Sigmoid colon (tissue), 7 donors: ENCODE data around the gene SLC5A4. TPM values are rescaled to one million over a fixed set of nuclear protein-coding genes. Genes with fewer than 3 reads are reported as not detected.

ENCODE experiments used
- DNase-seq: peaks from one replicate; pipeline ENCODE4 v3.0.0-alpha.2; 2019
- H3K27ac ChIP-seq, 4 donors: fragments of 200-600 bp; sonication (generic); one replicate each; pipeline ENCODE4 v1.5.1; 2016 to 2019; ENCODE audit warnings: mild to moderate bottlenecking in 1 of 4
- H3K27me3 ChIP-seq, 3 donors: fragments of 200-600 bp; sonication (generic); one replicate each; pipeline ENCODE4 v1.5.1; 2019; ENCODE audit warnings: mild to moderate bottlenecking in 1 of 3
- H3K36me3 ChIP-seq, 4 donors: fragments of 200-600 bp; sonication (generic); one replicate each; pipeline ENCODE4 v1.5.1; 2016 to 2019
- H3K4me1 ChIP-seq, 4 donors: fragments of 200-600 bp; sonication (generic); one replicate each; pipeline ENCODE4 v1.5.1; 2017 to 2019
- H3K4me3 ChIP-seq, 4 donors: fragments of 200-600 bp; sonication (generic); one replicate each; pipeline ENCODE4 v1.5.1; 2017 to 2019; ENCODE audit warnings: mild to moderate bottlenecking in 2 of 4, moderate library complexity in 1 of 4
- H3K9me3 ChIP-seq, 4 donors: fragments of 200-600 bp in 3 of 4; sonication (generic) in 3 of 4; one replicate each; pipeline versions ENCODE4 v1.5.1 to v1.6.1; 2013 to 2019
- EP300 ChIP-seq, 4 donors: sonication (generic); formaldehyde crosslinking; IDR thresholded peaks; one replicate each; pipeline ENCODE4 v1.6.1; 2017; ENCODE audit warnings: antibody characterized with exemption in 4 of 4
- POLR2A ChIP-seq, 2 donors: fragments of 450-650 bp; IDR thresholded peaks; one replicate each; pipeline ENCODE4 v1.6.1; 2016; ENCODE audit warnings: antibody characterized with exemption in 2 of 2, mild to moderate bottlenecking in 2 of 2, moderate library complexity in 2 of 2
- POLR2AphosphoS5 ChIP-seq, 4 donors: sonication (generic); formaldehyde crosslinking; IDR thresholded peaks; one replicate each; pipeline ENCODE4 v1.6.1; 2017; ENCODE audit warnings: antibody characterized with exemption in 4 of 4
- WGBS, 2 donors: extraction: QIAGEN DNeasy Blood & Tissue Kit; methylation state at CpG; one replicate each; pipeline ENCODE4 v1.1.7; 2013; 5-methylcytosine and 5-hydroxymethylcytosine counted together
- intact Hi-C: fragments of 100-400 bp; cut with DNase I; formaldehyde crosslinking; loops from one replicate; pipeline ENCODE4 v1.15.1; 2023
- polyA plus RNA-seq, 3 donors: library from polyadenylated mRNA; stranded (reverse); fragments of 200-250 nt; gene quantifications; one replicate each; pipeline ENCODE4 v1.2.3, GENCODE V29; 2013
- total RNA-seq, 4 donors: library from RNA; depleted of rRNA; stranded (reverse); fragments of >200 nt; gene quantifications; one replicate each; pipeline ENCODE4 v1.1.0, GENCODE V29; 2016
- TF ChIP-seq, protein P1 (sequence below), 4 experiments: fragments of 450-650 bp in 3 of 4; fragments of 200-600 bp in 1 of 4; IDR thresholded peaks; one replicate each; pipeline ENCODE4 v1.5.1; 2016 to 2019; ENCODE audit warnings: antibody characterized with exemption in 4 of 4, mild to moderate bottlenecking in 3 of 4, moderate library complexity in 2 of 4
- donor health status: healthy with polysubstance abuse.
- donor health status: Bipolar disorder and iron deficiency.
- donor health status: healthy.

Gene SLC5A4
- total and polyA plus RNA-seq, 7 donors, result 0.16 to 1.1 (median 0.36) TPM; not detected in 4

DNA sequence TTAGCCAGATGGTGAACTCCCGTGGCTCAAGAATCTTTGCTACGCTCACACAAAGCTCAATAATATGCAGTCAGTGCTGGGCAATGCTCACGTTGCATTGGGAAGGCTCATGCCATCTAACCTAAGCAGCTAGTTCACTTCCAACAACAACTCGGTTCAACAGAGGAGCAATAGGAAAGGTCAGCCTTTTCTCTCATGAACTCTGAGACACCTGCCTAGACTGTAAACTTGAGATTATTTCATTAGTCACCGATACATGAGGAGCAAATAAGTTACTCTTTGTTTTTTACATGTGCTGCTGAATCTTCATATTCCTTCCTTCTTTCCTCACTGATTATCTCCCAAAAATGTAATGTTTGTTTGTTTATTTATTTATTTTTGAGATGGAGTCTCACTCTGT, 9.0 kb downstream of the SLC5A4 start:
- no peak for TF ChIP-seq EP300 (IDR thresholded peaks at IDR 0.05)
- no peak for TF ChIP-seq POLR2A (IDR thresholded peaks at IDR 0.05)
- TF ChIP-seq POLR2AphosphoS5 (IDR thresholded peaks at IDR 0.05), result no peak
- intact Hi-C loops, result no loop called here
- Histone ChIP-seq H3K4me3 (no peak overlapping the region), H3K4me1 (no peaks in the 10 kb centered on the region), H3K36me3 (no peaks in the 10 kb centered on the region), H3K9me3 (no peaks in the 10 kb centered on the region), H3K27me3 (no peaks in the 10 kb centered on the region), H3K27ac (no peak overlapping the region)
- 84 to 87% methylated on average over 5 of the region's 5 CpGs for WGBS, 2 donors
- DNase-seq, result no peak

DNA sequence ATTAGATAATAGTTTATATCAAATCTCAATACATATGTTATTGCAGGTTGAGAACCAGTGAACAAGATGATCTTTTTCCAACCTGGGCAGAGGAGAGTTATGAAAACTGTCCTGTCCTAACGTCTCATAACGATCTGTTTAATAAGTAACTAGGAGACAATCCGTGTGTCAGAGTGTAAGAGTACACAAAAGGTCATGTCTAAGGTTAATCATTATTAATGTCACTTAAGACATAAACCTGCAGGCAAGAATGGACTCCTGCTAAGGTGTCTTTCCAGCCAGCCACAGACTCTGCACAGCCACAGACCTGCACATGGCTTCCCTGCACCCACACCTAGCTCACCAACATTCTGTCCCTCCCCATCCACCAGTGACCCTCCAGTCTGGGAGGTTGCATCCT, 10.1 kb downstream of the SLC5A4 start:
- H3K9me3 ChIP-seq, result no peaks in the 10 kb centered on the region
- no peaks in the 10 kb centered on the region for H3K4me1 ChIP-seq
- H3K4me3 ChIP-seq, result no peak overlapping the region
- WGBS, 2 donors, result 13 to 63% methylated on average over 3 of the region's 3 CpGs
- no peak for DNase-seq
- intact Hi-C loops, result no loop called here
- no peak for TF ChIP-seq POLR2A (IDR thresholded peaks at IDR 0.05)
- TF ChIP-seq, protein P1, sequence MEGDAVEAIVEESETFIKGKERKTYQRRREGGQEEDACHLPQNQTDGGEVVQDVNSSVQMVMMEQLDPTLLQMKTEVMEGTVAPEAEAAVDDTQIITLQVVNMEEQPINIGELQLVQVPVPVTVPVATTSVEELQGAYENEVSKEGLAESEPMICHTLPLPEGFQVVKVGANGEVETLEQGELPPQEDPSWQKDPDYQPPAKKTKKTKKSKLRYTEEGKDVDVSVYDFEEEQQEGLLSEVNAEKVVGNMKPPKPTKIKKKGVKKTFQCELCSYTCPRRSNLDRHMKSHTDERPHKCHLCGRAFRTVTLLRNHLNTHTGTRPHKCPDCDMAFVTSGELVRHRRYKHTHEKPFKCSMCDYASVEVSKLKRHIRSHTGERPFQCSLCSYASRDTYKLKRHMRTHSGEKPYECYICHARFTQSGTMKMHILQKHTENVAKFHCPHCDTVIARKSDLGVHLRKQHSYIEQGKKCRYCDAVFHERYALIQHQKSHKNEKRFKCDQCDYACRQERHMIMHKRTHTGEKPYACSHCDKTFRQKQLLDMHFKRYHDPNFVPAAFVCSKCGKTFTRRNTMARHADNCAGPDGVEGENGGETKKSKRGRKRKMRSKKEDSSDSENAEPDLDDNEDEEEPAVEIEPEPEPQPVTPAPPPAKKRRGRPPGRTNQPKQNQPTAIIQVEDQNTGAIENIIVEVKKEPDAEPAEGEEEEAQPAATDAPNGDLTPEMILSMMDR (IDR thresholded peaks at IDR 0.05), result no peak
- no peak for TF ChIP-seq EP300 (IDR thresholded peaks at IDR 0.05)
- no peak for TF ChIP-seq POLR2AphosphoS5 (IDR thresholded peaks at IDR 0.05)
- no peaks in the 10 kb centered on the region for H3K36me3 ChIP-seq
- no peak overlapping the region for H3K27ac ChIP-seq
- no peaks in the 10 kb centered on the region for H3K27me3 ChIP-seq

DNA sequence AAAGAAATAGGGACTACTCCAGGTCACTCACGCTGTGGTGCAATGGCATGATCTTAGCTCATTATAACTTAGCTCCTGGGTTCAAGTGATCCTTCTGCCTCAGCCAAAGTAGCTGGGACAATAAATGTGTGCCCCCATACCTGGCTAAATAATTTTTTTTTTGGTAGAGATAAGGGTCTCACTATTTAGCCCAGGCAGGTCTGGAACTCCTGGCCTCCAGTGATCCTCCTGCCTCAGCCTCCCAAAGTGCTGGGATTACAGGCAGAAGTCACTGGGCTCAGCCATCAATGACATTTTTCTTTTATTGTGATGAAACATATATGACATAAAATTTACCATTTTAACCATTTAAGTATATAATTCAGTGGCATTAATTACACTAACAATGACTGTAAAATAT, 10.6 kb downstream of the SLC5A4 start:
- intact Hi-C loops, result no loop called here
- no peaks in the 10 kb centered on the region for H3K27me3 ChIP-seq
- TF ChIP-seq EP300 (IDR thresholded peaks at IDR 0.05) (no peak), POLR2A (IDR thresholded peaks at IDR 0.05) (no peak), POLR2AphosphoS5 (IDR thresholded peaks at IDR 0.05) (no peak)
- TF ChIP-seq, protein P1 (IDR thresholded peaks at IDR 0.05), result no peak
- H3K27ac ChIP-seq, result no peak overlapping the region
- 98 to 99% methylated on average over 1 of the region's 1 CpG for WGBS, 2 donors
- DNase-seq, result no peak
- H3K4me1 ChIP-seq, result no peaks in the 10 kb centered on the region
- no peaks in the 10 kb centered on the region for H3K9me3 ChIP-seq
- no peak overlapping the region for H3K4me3 ChIP-seq
- H3K36me3 ChIP-seq, result no peaks in the 10 kb centered on the region

DNA sequence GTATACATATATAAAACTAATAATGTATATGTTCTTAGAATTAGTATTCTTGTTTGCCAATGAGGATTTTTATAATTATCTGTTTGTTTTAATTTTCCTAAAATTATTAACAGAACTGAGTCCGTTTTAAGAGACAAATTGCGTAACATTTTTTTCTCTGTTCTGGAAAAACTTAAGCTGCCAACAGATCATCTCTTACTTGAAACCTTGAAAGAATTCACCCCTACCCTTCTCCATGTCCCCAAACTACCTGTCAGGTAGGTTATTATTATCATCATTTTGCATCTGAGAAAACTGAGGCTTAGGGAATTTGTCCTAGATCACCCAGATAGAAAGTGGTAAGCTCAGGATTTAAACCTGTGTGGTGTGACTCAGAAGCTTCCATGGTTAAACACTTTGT, 14.7 kb downstream of the SLC5A4 start:
- Histone ChIP-seq H3K36me3 (no peaks in the 10 kb centered on the region), H3K27ac (no peak overlapping the region), H3K27me3 (no peaks in the 10 kb centered on the region), H3K4me3 (no peak overlapping the region), H3K4me1 (no peaks in the 10 kb centered on the region), H3K9me3 (no peaks in the 10 kb centered on the region)
- no peak for DNase-seq
- TF ChIP-seq, protein P1 (IDR thresholded peaks at IDR 0.05), result no peak
- TF ChIP-seq EP300 (IDR thresholded peaks at IDR 0.05) (no peak), POLR2A (IDR thresholded peaks at IDR 0.05) (no peak), POLR2AphosphoS5 (IDR thresholded peaks at IDR 0.05) (no peak)
- WGBS, 2 donors, result 53 to 64% methylated on average over 2 of the region's 2 CpGs
- intact Hi-C loops, result no loop called here

DNA sequence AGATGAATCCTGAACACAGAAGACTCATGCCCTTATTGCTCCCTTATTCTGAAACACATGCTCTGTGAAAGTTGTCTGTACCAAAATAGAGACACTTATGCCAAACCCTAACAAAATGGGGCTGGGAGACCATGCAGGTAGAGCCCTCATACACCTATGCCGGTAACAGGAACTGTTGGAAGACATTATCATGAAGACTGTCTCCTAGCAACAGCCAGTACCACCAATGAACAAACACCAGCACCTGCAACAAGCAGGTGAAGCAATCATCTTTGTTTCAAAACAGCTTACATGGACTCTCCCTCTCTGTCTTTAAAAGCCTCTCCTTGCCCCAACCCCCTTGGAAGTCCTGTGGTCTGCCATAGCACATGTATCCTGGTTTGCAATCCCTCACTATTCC, 17.2 kb downstream of the SLC5A4 start:
- 16 to 68% methylated on average over 1 of the region's 1 CpG for WGBS, 2 donors
- TF ChIP-seq POLR2AphosphoS5 (IDR thresholded peaks at IDR 0.05) (no peak), POLR2A (IDR thresholded peaks at IDR 0.05) (no peak), EP300 (IDR thresholded peaks at IDR 0.05) (no peak)
- TF ChIP-seq, protein P1 (IDR thresholded peaks at IDR 0.05), result no peak
- H3K27ac ChIP-seq, result no peak overlapping the region

More for the DNA sequence above, 17.2 kb downstream of the SLC5A4 start:
- Histone ChIP-seq H3K4me3 (no peak overlapping the region), H3K36me3 (no peaks in the 10 kb centered on the region), H3K9me3 (no peaks in the 10 kb centered on the region), H3K27me3 (no peaks in the 10 kb centered on the region), H3K4me1 (no peaks in the 10 kb centered on the region)
- DNase-seq, result no peak
- intact Hi-C loops, result no loop called here
